ENCODE results near the gene PUS1.

PUS1 gene

GRCh38 chr12:131902332-131903241 lies 26.5 kb upstream of the PUS1 start:
- no peak for DNase-seq (ENCODE audit: low read depth in 2 of 2)

DNA sequence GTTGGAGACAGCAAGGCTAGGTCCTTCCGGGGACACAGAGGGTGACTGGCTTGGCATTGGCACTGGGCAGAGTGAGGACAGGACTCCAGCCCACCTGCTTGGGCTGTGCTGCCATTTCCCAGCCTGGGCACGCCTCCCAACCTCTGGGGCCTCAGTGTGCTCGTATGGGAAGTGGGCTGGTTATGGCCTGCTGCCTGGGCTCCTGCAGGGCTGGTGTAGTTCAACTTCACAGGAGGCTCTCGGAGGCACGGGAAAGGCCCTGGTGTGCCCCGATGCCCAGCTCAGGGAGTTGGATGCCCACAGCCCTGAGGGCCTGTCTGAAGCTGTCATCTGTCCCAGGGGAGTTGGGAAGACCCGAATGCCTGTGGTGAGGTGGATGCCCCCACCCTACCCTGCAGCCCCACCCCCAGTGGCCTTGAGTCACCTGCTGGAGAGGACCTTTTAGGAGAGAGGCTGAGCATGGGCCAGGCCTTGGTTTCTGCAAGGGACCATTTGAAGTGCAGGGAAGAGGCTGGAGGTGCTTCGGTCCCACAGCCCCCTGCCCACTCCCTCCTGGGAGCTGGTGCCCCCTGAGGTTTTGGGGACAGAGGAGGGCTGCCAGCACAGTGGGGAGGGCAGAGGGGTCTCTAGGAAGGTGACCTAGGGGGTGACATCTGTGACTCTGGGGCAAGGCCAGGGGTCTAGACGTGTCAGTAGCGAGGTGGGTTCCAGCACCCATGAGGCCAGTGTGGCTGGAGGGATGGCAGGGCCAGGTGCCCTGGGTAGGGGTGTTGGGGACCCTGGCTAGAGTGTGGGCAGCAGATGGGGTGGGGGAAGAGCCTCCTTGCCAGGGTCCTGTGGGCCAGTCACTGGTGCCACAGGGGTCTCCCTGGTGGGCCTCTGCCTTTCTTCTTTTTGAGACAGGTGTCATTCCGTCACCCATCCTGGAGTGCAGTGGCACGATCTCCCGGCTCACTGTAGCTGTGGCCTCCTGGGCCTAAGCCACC lies 25.5 kb upstream of the PUS1 start:
- DNase-seq (ENCODE audit: low read depth in 2 of 2): no peak

- DNase-seq (ENCODE audit: low read depth in 2 of 2): no peak
Measured at GRCh38 chr12:131904346-131904745, 24.7 kb upstream of the PUS1 start.

GRCh38 chr12:131905081-131905629 lies 23.9 kb upstream of the PUS1 start:
- DNase-seq (ENCODE audit: low read depth in 2 of 2): no peak

DNA sequence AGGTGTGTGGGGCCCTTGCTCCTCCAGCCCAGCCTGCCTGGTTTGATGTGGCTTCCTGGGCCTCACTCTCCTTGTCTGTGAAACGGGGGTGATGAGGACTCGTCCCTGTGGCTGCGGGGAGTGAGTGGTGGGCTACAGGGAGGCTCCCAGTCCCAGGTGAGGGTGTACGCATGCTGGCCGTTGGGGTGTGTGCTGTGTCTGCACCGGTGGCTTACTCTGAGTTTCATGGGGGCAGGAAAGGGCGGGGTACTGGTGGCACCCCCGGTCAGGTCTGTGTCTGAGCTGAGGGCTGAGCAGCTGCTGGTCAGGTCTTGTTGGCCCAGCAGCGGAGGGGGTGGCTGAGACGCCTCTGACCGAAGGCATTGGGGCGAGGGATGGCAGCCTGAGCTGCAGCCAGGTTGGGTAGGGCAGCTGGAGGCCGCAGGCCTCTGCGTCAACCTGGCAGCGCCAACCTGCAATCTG lies 23.4 kb upstream of the PUS1 start:
- no peak for DNase-seq (ENCODE audit: low read depth in 2 of 2)

DNA sequence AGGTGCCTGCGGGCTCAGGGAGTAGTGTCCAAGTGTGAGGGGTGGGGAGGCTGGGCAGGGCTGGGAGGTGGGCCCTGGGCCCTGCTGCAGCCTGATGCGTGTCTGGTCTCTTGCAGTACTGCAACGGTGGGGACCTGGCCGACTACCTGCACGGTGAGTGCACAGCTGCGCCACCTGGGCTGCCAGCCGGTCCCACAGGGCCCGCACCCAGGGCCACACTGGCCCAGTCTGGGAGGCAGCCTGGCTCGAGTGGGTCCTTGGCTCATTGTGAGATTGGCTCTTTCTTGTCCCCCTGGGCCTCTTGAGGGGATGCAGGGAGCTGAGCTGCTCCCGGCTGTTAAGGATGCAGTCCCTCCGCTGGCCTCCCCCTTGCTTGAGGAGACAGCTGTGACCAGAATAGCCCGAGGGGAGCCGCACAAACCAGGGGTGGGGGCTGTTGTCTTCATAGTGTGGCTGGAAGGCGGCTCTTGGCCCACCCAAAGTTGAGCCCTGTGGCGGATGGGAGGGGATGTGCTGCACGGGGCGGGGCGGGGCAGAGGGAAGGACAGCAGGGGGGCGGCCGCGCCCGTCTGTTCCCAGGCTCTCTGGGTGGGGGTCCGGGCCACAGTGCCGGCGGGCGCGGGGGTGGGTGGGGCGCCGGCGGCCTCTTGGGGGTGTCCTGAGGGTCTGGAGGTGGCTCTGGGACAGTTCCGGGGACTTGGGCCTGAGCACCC lies 21.5 kb upstream of the PUS1 start:
- DNase-seq (ENCODE audit: low read depth in 2 of 2): no peak

DNA sequence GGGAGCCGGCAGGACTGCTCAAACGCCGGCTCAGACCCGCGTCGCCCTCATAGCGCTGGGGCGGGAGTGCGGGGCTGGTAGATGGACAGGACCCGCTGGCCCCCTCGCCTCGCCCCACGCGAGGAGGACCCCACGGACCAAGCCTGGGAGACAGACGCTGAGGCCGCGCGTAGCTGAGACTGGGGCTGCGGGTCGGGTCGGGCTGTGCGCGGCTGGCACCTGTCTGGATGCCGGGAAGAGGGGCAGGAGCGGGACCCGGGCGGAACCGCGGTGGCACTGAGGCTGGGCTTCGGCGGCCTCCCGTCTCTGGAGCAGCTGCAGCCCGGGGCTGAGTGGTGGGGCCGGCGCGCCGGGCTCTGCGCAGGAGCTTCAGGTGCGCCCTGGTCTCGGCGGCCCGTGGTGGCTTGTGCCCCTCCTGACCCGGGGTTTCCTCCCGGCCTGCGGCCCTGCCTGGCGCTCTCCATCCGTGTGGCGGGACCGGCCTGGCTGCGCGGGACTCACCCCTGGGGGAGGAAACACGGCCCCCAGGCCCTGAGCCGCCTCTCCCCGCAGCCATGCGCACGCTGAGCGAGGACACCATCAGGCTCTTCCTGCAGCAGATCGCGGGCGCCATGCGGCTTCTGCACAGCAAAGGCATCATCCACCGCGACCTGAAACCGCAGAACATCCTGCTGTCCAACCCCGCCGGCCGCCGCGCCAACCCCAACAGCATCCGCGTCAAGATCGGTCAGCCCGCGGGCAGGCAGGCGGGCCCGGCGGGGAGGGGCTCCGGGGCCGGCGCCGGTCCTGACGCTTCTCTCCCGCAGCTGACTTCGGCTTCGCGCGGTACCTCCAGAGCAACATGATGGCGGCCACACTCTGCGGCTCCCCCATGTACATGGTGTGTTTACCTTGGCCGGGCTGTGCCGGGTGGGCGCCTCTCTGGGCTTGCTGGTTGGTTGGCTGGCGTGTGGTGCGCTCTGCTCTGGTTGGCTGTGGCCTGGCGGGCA lies 20.7 kb upstream of the PUS1 start:
- no peak for DNase-seq (ENCODE audit: low read depth in 2 of 2)

DNA sequence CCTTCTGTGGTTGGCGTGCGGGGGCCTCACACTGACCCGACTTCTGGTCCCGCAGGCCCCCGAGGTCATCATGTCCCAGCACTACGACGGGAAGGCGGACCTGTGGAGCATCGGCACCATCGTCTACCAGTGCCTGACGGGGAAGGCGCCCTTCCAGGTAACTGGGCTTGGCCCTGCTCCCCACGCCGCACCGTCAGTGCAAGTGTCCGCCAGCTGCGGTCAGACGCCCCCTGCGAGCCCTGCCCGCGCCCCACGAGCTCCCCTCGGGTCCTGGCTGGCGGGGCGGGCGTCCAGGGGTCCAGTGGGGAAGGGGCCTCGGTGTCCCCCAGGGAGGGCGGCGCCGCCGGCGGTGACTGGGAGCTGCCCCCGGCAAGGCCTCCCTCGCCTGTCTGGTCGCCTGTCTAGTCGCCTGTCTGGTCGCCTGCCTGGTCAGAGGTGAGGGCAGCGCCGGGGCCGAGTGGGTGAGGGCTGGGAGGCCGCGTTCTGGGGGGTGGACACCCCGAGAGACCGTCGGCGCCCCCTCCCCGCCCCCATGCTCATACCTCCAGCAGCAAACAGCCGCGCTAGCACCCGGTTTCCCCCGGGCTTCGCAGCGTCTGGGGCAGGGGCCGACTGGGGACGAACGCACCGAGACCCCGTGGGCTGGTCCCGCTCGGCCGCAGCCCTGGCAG lies 19.9 kb upstream of the PUS1 start:
- DNase-seq (ENCODE audit: low read depth in 2 of 2): no peak

DNA sequence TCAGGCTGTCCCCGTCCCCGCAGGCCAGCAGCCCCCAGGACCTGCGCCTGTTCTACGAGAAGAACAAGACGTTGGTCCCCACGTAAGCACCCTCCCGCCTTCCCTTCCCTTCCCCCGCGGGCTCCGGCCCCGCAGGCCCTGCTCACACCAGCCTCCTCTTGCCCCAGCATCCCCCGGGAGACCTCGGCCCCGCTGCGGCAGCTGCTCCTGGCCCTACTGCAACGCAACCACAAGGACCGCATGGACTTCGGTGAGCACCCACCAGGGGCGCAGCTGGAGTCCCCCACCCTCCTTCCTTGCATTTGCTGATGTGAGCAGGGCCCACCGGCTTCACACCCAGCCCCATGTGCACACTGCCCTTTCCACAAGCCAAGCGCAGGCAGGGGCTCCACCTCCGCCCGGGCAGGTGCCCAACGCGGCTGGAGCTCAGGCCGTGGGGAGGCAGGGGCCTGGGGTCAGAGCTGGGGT lies 19.3 kb upstream of the PUS1 start:
- DNase-seq (ENCODE audit: low read depth in 2 of 2): no peak

- no peak for DNase-seq (ENCODE audit: low read depth in 2 of 2)
Measured at GRCh38 chr12:131910302-131911027, 18.6 kb upstream of the PUS1 start.

DNA sequence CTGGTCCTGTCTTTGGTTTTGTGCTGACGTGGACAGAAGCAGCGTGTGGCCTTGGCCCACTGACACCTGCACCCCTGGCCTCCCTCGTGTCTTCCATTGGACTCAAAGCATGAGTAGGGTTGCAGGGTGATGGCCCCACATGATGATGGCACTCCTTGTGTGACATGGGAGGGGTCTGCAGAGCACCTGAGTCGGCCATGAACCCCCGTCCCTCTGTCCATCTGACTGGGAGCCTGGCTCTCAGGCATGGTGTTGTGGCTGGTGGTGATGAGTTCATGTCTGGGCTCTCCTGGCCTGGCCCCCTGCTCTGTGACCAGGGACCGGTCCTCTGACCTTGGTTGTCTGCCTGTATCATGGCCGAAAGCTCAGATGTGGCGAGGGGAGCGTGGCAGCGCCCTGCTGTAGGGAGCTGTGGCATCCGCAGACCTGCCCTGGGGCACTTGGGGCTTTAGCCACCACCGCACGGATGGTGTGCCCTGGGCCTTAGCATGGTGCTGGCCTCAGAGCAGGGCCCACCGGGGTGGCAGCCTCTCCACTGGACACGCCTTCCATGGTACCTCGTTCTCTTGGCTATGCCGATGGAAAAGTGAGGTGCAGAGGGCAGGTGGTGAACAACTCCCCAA lies 17.9 kb upstream of the PUS1 start:
- DNase-seq (ENCODE audit: low read depth in 2 of 2): no peak

DNA sequence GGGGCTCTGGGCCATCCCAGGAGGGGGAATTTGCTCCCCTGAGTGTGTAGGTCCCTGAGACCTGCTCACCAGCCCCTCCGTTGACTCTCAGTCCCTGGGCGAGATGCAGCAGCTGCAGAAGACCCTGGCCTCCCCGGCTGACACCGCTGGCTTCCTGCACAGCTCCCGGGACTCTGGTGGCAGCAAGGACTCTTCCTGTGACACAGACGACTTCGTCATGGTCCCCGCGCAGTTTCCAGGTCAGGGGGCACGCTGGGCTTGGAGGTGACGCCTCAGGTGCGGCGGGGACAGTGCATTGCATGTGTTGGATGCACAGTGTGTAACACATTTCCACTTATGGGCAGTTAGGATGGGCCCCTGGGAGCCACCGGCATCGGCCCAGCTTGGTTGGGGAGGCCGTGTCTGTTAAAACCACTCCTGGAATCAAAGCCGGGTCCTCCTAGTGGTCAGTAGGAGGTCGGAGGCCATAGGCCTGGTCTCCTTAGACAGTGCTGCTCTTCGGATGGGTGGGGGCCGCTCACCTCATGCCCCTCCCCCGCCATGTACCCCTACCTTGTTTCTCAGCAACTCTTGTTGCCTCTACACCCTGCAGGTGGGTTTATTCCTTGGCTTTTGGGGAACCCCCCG lies 17.1 kb upstream of the PUS1 start:
- DNase-seq (ENCODE audit: low read depth in 2 of 2): no peak

GRCh38 chr12:131912518-131913274 lies 16.4 kb upstream of the PUS1 start:
- no peak for DNase-seq (ENCODE audit: low read depth in 2 of 2)

- no peak for DNase-seq (ENCODE audit: low read depth in 2 of 2)
Measured at GRCh38 chr12:131913666-131914065, 15.4 kb upstream of the PUS1 start.

- no peak for DNase-seq (ENCODE audit: low read depth in 2 of 2)
Measured at GRCh38 chr12:131914179-131914702, 14.8 kb upstream of the PUS1 start.

- DNase-seq (ENCODE audit: low read depth in 2 of 2): no peak
Measured at GRCh38 chr12:131915000-131915689, 13.9 kb upstream of the PUS1 start.
